Measurements from ENCODE around the gene PADI6.
A peak's percentile ranks its signal among the peaks of the same experiment; 100 is the strongest.

Gene PADI6

GRCh38 chr1:17433261-17433660, 61.3 kb downstream of the PADI6 start:
- Histone ChIP-seq H3K4me2 (ENCODE audit: low read length) (no peak overlapping the region), H3K4me3 (ENCODE audit: low read length) (no peak overlapping the region), H4K20me1 (ENCODE audit: insufficient read depth, low read length) (peaks cover 84% of the 10 kb centered on the region), H3K9me3 (ENCODE audit: insufficient read depth, low read length) (no peaks in the 10 kb centered on the region), H3K4me1 (ENCODE audit: low read length) (peaks cover 55% of the 10 kb centered on the region), H3K27me3 (ENCODE audit: low read depth, low read length) (no peaks in the 10 kb centered on the region), H3K79me2 (ENCODE audit: low read length) (peaks cover 98% of the 10 kb centered on the region), H3K36me3 (replicated peaks; ENCODE audit: low read depth, low read length) (peaks cover 51% of the 10 kb centered on the region), H3K9ac (ENCODE audit: low read length) (no peak overlapping the region), H2AFZ (ENCODE audit: low read depth, low read length) (no peak overlapping the region), H3K27ac (ENCODE audit: low read length) (no peak overlapping the region)
- no peak for TF ChIP-seq EZH2phosphoT487 (IDR thresholded peaks at IDR 0.05; ENCODE audit: low read depth)
- no peak for TF ChIP-seq CTCF (IDR thresholded peaks at IDR 0.05; ENCODE audit: low read depth, low read length)

GRCh38 chr1:17434016-17434415, 62.0 kb downstream of the PADI6 start:
- H4K20me1 ChIP-seq (ENCODE audit: insufficient read depth, low read length), result peaks cover 76% of the 10 kb centered on the region
- no peak overlapping the region for H3K27ac ChIP-seq (ENCODE audit: low read length)
- H3K4me3 ChIP-seq (ENCODE audit: low read length), result no peak overlapping the region

GRCh38 chr1:17434601-17435000, 62.6 kb downstream of the PADI6 start:
- Histone ChIP-seq H3K4me1 (ENCODE audit: low read length) (peaks cover 55% of the 10 kb centered on the region), H3K27ac (ENCODE audit: low read length) (no peak overlapping the region), H2AFZ (ENCODE audit: low read depth, low read length) (no peak overlapping the region), H3K79me2 (ENCODE audit: low read length) (peaks cover 97% of the 10 kb centered on the region), H4K20me1 (ENCODE audit: insufficient read depth, low read length) (peaks cover 70% of the 10 kb centered on the region), H3K36me3 (replicated peaks; ENCODE audit: low read depth, low read length) (peaks cover 38% of the 10 kb centered on the region), H3K4me2 (ENCODE audit: low read length) (no peak overlapping the region), H3K9ac (ENCODE audit: low read length) (no peak overlapping the region), H3K27me3 (ENCODE audit: low read depth, low read length) (no peaks in the 10 kb centered on the region), H3K4me3 (ENCODE audit: low read length) (no peak overlapping the region), H3K9me3 (ENCODE audit: insufficient read depth, low read length) (no peaks in the 10 kb centered on the region)
- no peak for TF ChIP-seq CTCF (IDR thresholded peaks at IDR 0.05; ENCODE audit: low read depth, low read length)
- no peak for TF ChIP-seq EZH2phosphoT487 (IDR thresholded peaks at IDR 0.05; ENCODE audit: low read depth)

More at GRCh38 chr1:17434016-17434415, 62.0 kb downstream of the PADI6 start:
- TF ChIP-seq EZH2phosphoT487 (IDR thresholded peaks at IDR 0.05; ENCODE audit: low read depth) (no peak), CTCF (IDR thresholded peaks at IDR 0.05; ENCODE audit: low read depth, low read length) (no peak)
- Histone ChIP-seq H3K4me2 (ENCODE audit: low read length) (no peak overlapping the region), H3K9me3 (ENCODE audit: insufficient read depth, low read length) (no peaks in the 10 kb centered on the region), H3K27me3 (ENCODE audit: low read depth, low read length) (no peaks in the 10 kb centered on the region), H3K79me2 (ENCODE audit: low read length) (peaks cover 98% of the 10 kb centered on the region), H3K4me1 (ENCODE audit: low read length) (peaks cover 55% of the 10 kb centered on the region), H2AFZ (ENCODE audit: low read depth, low read length) (no peak overlapping the region), H3K36me3 (replicated peaks; ENCODE audit: low read depth, low read length) (peaks cover 44% of the 10 kb centered on the region), H3K9ac (ENCODE audit: low read length) (no peak overlapping the region)

GRCh38 chr1:17436380-17437174, 64.6 kb downstream of the PADI6 start:
- Histone ChIP-seq H3K27me3 (ENCODE audit: low read depth, low read length) (peaks cover 11% of the 10 kb centered on the region; the same call in 1 of the 2 replicates), H3K4me1 (ENCODE audit: low read length) (peaks cover 69% of the 10 kb centered on the region), H3K36me3 (replicated peaks; ENCODE audit: low read depth, low read length) (peaks cover 33% of the 10 kb centered on the region), H3K4me3 (ENCODE audit: low read length) (peak overlapping the region; percentile 99), H3K27ac (ENCODE audit: low read length) (peak overlapping the region; percentile 48), H3K79me2 (ENCODE audit: low read length) (peaks cover 79% of the 10 kb centered on the region), H3K9ac (ENCODE audit: low read length) (peak overlapping the region; percentile 79), H3K4me2 (ENCODE audit: low read length) (peak overlapping the region; percentile 79), H3K9me3 (ENCODE audit: insufficient read depth, low read length) (no peaks in the 10 kb centered on the region), H4K20me1 (ENCODE audit: insufficient read depth, low read length) (peaks cover 55% of the 10 kb centered on the region), H2AFZ (ENCODE audit: low read depth, low read length) (no peak overlapping the region)
- no peak for TF ChIP-seq EZH2phosphoT487 (IDR thresholded peaks at IDR 0.05; ENCODE audit: low read depth)
- no peak for TF ChIP-seq CTCF (IDR thresholded peaks at IDR 0.05; ENCODE audit: low read depth, low read length)

Measured in OCI-LY3 (cell line).